Renal cortical epithelial cell (primary cell): ENCODE results near the gene CCDC6. TPM values are rescaled to one million over a fixed set of nuclear protein-coding genes. Genes with fewer than 3 reads are reported as not detected.
"Not testable (repeated sequence)": the region's sequence is repeated elsewhere in the genome, so short reads cannot be mapped to it uniquely, and the experiment has no call there.

ENCODE experiments used
- DNase-seq: peaks from one replicate; pipeline ENCODE4 v3.0.0-alpha.2; 2011; ENCODE audit warnings: low read depth
- total RNA-seq: library from RNA; depleted of rRNA; stranded (reverse); fragments of >200 nt; gene quantifications from 2 replicates; pipeline ENCODE4 v1.2.3, GENCODE V29; 2014

CCDC6 gene
- total RNA-seq, 1 donor from 2014 or later = 59.8 TPM

GRCh38 chr10:59809644-59809974, 96.7 kb downstream of the CCDC6 start:
- no peak for DNase-seq

GRCh38 chr10:59808896-59809643, 97.3 kb downstream of the CCDC6 start:
- DNase-seq = peak; percentile 67

- DNase-seq = no peak
These were observed 98.4 kb downstream of the CCDC6 start for GRCh38 chr10:59807629-59808620.

- peak; percentile 44 for DNase-seq
These were observed 101.3 kb downstream of the CCDC6 start for GRCh38 chr10:59805014-59805413.

- DNase-seq = no peak
These were observed 102.1 kb downstream of the CCDC6 start for GRCh38 chr10:59804220-59804619.

- DNase-seq = no peak
These were observed 102.6 kb downstream of the CCDC6 start for GRCh38 chr10:59803714-59804113.

- DNase-seq = peak; percentile 5
These were observed 105.2 kb downstream of the CCDC6 start for GRCh38 chr10:59801171-59801570.

- DNase-seq = no peak
These were observed 106.9 kb downstream of the CCDC6 start for GRCh38 chr10:59799421-59799820.

GRCh38 chr10:59793919-59794318, 112.4 kb downstream of the CCDC6 start:
- peak; percentile 71 for DNase-seq

- DNase-seq = no peak
These were observed 113.5 kb downstream of the CCDC6 start for GRCh38 chr10:59792812-59793211.

- no peak for DNase-seq
These were observed 114.8 kb downstream of the CCDC6 start for GRCh38 chr10:59791601-59792000.

GRCh38 chr10:59790080-59790479, 116.3 kb downstream of the CCDC6 start:
- DNase-seq = not testable (repeated sequence)

- DNase-seq = not testable (repeated sequence)
These were observed 117.4 kb downstream of the CCDC6 start for GRCh38 chr10:59788914-59789313.

GRCh38 chr10:59787032-59787431, 119.3 kb downstream of the CCDC6 start:
- not testable (repeated sequence) for DNase-seq

- not testable (repeated sequence) for DNase-seq
These were observed 120.9 kb downstream of the CCDC6 start for GRCh38 chr10:59785476-59785875.

- no peak for DNase-seq
These were observed 124.8 kb downstream of the CCDC6 start for GRCh38 chr10:59781511-59781910.

- DNase-seq = no peak
These were observed 126.4 kb downstream of the CCDC6 start for GRCh38 chr10:59779756-59780533.

- no peak for DNase-seq
These were observed 131.9 kb downstream of the CCDC6 start for GRCh38 chr10:59774451-59774850.

- no peak for DNase-seq
These were observed 133.3 kb downstream of the CCDC6 start for GRCh38 chr10:59773088-59773487.

- DNase-seq = no peak
These were observed 135.1 kb downstream of the CCDC6 start for GRCh38 chr10:59771162-59771807.

- no peak for DNase-seq
These were observed 135.7 kb downstream of the CCDC6 start for GRCh38 chr10:59770689-59771088.
